ENCODE measurements around the gene TGFB1I1. TPM values are rescaled to one million over a fixed set of nuclear protein-coding genes. Genes with fewer than 3 reads are reported as not detected.
A peak's percentile ranks its signal among the peaks of the same experiment; 100 is the strongest.

The TGFB1I1 gene
- polyA plus RNA-seq, 1 donor, result 36.6 TPM

GRCh38 chr16:31451201-31451600, 20.8 kb upstream of the TGFB1I1 start:
- DNase-seq, result no peak

- DNase-seq, result no peak
These were observed 20.1 kb upstream of the TGFB1I1 start for GRCh38 chr16:31451681-31452351.

- DNase-seq, result no peak
These were observed 19.3 kb upstream of the TGFB1I1 start for GRCh38 chr16:31452631-31453106.

GRCh38 chr16:31453255-31454204, 18.4 kb upstream of the TGFB1I1 start:
- DNase-seq, result no peak

- no peak for DNase-seq
These were observed 16.2 kb upstream of the TGFB1I1 start for GRCh38 chr16:31455601-31456314.

GRCh38 chr16:31456988-31457360, 15.0 kb upstream of the TGFB1I1 start:
- no peak for DNase-seq

- no peak for DNase-seq
These were observed 13.7 kb upstream of the TGFB1I1 start for GRCh38 chr16:31458073-31458843.

GRCh38 chr16:31458844-31459686, 12.9 kb upstream of the TGFB1I1 start, which contains the start of gene ARMC5:
Gene ARMC5 (plus strand): TSS chr16:31459501. CDS start chr16:31459525, 24 bp downstream.
- peak; percentile 97 for DNase-seq

GRCh38 chr16:31459687-31460581, 12.0 kb upstream of the TGFB1I1 start:
- peak; percentile 100 for DNase-seq

GRCh38 chr16:31460582-31461002, 11.4 kb upstream of the TGFB1I1 start:
- DNase-seq, result no peak

- no peak for DNase-seq
These were observed 10.6 kb upstream of the TGFB1I1 start for GRCh38 chr16:31461201-31461920.

GRCh38 chr16:31461921-31462804, 9.8 kb upstream of the TGFB1I1 start:
- DNase-seq, result no peak

GRCh38 chr16:31464348-31464769, 7.6 kb upstream of the TGFB1I1 start:
- DNase-seq, result no peak

GRCh38 chr16:31464781-31465260, 7.1 kb upstream of the TGFB1I1 start:
- DNase-seq, result no peak

- DNase-seq, result no peak
These were observed 6.1 kb upstream of the TGFB1I1 start for GRCh38 chr16:31465788-31466370.

GRCh38 chr16:31466381-31466841, 5.5 kb upstream of the TGFB1I1 start:
- DNase-seq, result no peak
